ENCODE results near the gene ACSS2. TPM values are rescaled to one million over a fixed set of nuclear protein-coding genes. Genes with fewer than 3 reads are reported as not detected.

ACSS2 gene, protein sequence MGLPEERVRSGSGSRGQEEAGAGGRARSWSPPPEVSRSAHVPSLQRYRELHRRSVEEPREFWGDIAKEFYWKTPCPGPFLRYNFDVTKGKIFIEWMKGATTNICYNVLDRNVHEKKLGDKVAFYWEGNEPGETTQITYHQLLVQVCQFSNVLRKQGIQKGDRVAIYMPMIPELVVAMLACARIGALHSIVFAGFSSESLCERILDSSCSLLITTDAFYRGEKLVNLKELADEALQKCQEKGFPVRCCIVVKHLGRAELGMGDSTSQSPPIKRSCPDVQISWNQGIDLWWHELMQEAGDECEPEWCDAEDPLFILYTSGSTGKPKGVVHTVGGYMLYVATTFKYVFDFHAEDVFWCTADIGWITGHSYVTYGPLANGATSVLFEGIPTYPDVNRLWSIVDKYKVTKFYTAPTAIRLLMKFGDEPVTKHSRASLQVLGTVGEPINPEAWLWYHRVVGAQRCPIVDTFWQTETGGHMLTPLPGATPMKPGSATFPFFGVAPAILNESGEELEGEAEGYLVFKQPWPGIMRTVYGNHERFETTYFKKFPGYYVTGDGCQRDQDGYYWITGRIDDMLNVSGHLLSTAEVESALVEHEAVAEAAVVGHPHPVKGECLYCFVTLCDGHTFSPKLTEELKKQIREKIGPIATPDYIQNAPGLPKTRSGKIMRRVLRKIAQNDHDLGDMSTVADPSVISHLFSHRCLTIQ
- total RNA-seq (2021; ENCODE audit: unreplicated experiment) (25.4 TPM), Bru-seq, nascent RNA (percentile 58 among the genes with signal in this experiment), BruChase-seq, experiment 1, labeled RNA remaining after a 2-hour chase (percentile 77 among the genes with signal in this experiment), BruChase-seq, experiment 2, labeled RNA remaining after a 6-hour chase (percentile 64 among the genes with signal in this experiment)
- 36.0 TPM for polyA plus RNA-seq (2012; ENCODE audit: insufficient read length)
- long read RNA-seq, transcript ACSS2-202 (18 exons, 3,065 nt) = major isoform, 16 of 37 reads
- long read RNA-seq, partial matches to known transcripts = 9 of 37 reads
- long read RNA-seq, other reads (novel, unspliced or antisense) = 12 of 37 reads

DNA sequence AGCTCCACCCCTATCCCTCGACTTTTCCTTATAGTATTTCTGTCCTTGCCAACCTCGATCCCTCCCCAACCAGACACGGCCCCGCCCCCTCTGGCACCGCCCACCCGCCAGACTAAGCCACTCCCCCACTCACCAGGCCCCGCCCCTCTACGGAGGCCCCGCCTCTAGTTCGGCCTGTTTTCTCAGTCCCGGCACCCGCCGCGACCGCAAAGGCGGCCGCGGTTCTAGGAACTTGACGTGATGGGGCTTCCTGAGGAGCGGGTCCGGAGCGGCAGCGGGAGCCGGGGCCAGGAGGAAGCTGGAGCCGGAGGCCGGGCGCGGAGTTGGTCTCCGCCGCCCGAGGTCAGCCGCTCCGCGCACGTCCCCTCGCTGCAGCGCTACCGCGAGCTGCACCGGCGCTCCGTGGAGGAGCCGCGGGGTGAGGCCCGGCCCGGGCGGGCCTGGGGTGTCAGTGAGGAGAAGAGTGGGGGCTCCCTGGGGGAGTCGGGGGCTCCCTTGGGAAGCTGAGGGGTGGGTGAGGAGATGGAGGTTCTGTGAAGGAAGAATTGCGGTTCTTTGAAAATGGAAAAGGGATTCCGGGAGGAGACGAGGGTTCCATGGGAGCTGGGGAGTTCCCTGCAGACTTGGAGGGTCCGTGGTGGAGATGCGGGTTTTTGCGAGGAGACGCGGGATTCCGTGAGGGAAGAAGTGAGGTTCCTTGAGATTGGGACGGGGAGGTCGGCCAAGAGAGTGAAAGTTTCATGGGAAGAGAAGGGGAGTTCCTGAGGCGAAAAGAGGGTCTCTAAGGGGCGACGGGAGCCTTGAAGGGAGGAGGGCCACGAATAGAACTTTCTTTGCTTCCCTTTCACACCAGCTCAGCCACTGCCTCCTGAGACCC lies at the start of gene ACSS2:
Gene ACSS2 (plus strand): TSS at position 207 of the 877 bp plus-strand sequence. CDS start 34 bp downstream, at position 241.
- Histone ChIP-seq H3K9me3 (ENCODE audit: control insufficient read depth, insufficient read depth, low read depth, low read length) (no peaks in the 10 kb centered on the region), H3K4me1 (ENCODE audit: control insufficient read depth, insufficient read depth, low read length) (peaks cover 12% of the 10 kb centered on the region), H3K27ac (ENCODE audit: low read length) (peak within 1 kb of the TSS; percentile 67), H3K4me3 (ENCODE audit: low read depth in 2 of 2, low read length in 2 of 2) (peak within 1 kb of the TSS; percentile 71 to 91), H3K36me3 (ENCODE audit: control insufficient read depth, insufficient read depth, low read length) (no peaks in the 10 kb centered on the region), H3K27me3 (ENCODE audit: control insufficient read depth, insufficient read depth, low read length) (no peaks in the 10 kb centered on the region)
- in situ Hi-C loops (cut with HindIII; ENCODE audit: low pct_unique_long_range_greater_than_20kb, low sequenced_read_pairs) = no loop called here
- BruUV-seq (replicated peaks) = TSS peak; percentile 86
- ChIA-PET CTCF (interaction anchor here (0.5 to 0.6 kb wide), 4 partner anchors 146 to 286 kb away, joined by 4 to 16 read pairs (median 4); no protein-coding TSS in a partner anchor), POLR2A (interaction anchor here (0.5 to 0.7 kb wide), 2 partner anchors 28 to 168 kb away, joined by 3 to 6 read pairs; no protein-coding TSS in a partner anchor)
- no peak for DNase-seq (ENCODE audit: low read depth, low spot score)
- intact Hi-C loops (cut with micrococcal nuclease; ENCODE audit: unreplicated experiment) = loop anchor here (10.0 kb wide), 1 partner anchor 218 kb away; the partner anchor contains the start of gene TRPC4AP
- TF ChIP-seq, protein P1, sequence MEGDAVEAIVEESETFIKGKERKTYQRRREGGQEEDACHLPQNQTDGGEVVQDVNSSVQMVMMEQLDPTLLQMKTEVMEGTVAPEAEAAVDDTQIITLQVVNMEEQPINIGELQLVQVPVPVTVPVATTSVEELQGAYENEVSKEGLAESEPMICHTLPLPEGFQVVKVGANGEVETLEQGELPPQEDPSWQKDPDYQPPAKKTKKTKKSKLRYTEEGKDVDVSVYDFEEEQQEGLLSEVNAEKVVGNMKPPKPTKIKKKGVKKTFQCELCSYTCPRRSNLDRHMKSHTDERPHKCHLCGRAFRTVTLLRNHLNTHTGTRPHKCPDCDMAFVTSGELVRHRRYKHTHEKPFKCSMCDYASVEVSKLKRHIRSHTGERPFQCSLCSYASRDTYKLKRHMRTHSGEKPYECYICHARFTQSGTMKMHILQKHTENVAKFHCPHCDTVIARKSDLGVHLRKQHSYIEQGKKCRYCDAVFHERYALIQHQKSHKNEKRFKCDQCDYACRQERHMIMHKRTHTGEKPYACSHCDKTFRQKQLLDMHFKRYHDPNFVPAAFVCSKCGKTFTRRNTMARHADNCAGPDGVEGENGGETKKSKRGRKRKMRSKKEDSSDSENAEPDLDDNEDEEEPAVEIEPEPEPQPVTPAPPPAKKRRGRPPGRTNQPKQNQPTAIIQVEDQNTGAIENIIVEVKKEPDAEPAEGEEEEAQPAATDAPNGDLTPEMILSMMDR (IDR thresholded peaks at IDR 0.05) = no peak
- no peak for TF ChIP-seq TCF7L2 (IDR thresholded peaks at IDR 0.05; ENCODE audit: low read depth, low read length)
- TF ChIP-seq SIN3A (IDR thresholded peaks at IDR 0.05; ENCODE audit: borderline replicate concordance, insufficient read depth, low read depth, low read length) = 0 out of 2 replicates have a peak, but pooled peaks have one; percentile 38
- 0 out of 2 replicates have a peak, but pooled peaks have one; percentile 25 for TF ChIP-seq POLR2AphosphoS5 (IDR thresholded peaks at IDR 0.05; ENCODE audit: low read depth, low read length)
- peak; percentile 64 for ATAC-seq

DNA sequence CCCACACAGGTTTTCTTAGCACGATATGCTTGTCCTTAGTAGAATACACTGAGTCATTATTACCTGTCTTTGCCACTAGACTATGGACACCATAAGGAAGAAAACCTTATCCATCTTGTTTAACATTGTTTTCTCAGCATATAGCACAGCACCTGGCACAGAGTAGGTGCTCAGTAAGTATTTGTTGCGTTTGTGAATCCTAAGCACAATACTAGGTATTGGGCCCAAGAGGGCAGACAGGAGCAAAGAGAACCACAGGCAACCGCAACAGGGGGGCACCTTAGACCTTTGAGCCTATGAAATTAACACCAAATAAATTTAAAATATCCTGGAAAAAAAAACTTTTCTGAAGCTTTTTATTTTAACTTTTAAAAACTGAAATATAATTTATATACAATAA lies 47.2 kb upstream of the ACSS2 start:
- no peaks in the 10 kb centered on the region for H3K27me3 ChIP-seq (ENCODE audit: control insufficient read depth, insufficient read depth, low read length)
- BruUV-seq (replicated peaks) = no TSS peak
- H3K4me1 ChIP-seq (ENCODE audit: control insufficient read depth, insufficient read depth, low read length) = peaks cover 4% of the 10 kb centered on the region; the same call in 1 of the 2 replicates
- in situ Hi-C loops (cut with HindIII; ENCODE audit: low pct_unique_long_range_greater_than_20kb, low sequenced_read_pairs) = no loop called here
- ChIA-PET POLR2A (interaction anchor here (0.7 kb wide), 1 partner anchor 81 kb away, joined by 5 read pairs; no protein-coding TSS in a partner anchor), CTCF (interaction anchor here (0.6 kb wide), 1 partner anchor 357 kb away, joined by 6 read pairs; no protein-coding TSS in a partner anchor)
- no peaks in the 10 kb centered on the region for H3K9me3 ChIP-seq (ENCODE audit: control insufficient read depth, insufficient read depth, low read depth, low read length)
- ATAC-seq = no peak
- DNase-seq (ENCODE audit: low read depth, low spot score) = no peak
- H3K27ac ChIP-seq (ENCODE audit: low read length) = no peak overlapping the region
- no peak for TF ChIP-seq POLR2AphosphoS5 (IDR thresholded peaks at IDR 0.05; ENCODE audit: low read depth, low read length)
- no peak for TF ChIP-seq SIN3A (IDR thresholded peaks at IDR 0.05; ENCODE audit: borderline replicate concordance, insufficient read depth, low read depth, low read length)
- no peak for TF ChIP-seq TCF7L2 (IDR thresholded peaks at IDR 0.05; ENCODE audit: low read depth, low read length)
- TF ChIP-seq, protein P2, sequence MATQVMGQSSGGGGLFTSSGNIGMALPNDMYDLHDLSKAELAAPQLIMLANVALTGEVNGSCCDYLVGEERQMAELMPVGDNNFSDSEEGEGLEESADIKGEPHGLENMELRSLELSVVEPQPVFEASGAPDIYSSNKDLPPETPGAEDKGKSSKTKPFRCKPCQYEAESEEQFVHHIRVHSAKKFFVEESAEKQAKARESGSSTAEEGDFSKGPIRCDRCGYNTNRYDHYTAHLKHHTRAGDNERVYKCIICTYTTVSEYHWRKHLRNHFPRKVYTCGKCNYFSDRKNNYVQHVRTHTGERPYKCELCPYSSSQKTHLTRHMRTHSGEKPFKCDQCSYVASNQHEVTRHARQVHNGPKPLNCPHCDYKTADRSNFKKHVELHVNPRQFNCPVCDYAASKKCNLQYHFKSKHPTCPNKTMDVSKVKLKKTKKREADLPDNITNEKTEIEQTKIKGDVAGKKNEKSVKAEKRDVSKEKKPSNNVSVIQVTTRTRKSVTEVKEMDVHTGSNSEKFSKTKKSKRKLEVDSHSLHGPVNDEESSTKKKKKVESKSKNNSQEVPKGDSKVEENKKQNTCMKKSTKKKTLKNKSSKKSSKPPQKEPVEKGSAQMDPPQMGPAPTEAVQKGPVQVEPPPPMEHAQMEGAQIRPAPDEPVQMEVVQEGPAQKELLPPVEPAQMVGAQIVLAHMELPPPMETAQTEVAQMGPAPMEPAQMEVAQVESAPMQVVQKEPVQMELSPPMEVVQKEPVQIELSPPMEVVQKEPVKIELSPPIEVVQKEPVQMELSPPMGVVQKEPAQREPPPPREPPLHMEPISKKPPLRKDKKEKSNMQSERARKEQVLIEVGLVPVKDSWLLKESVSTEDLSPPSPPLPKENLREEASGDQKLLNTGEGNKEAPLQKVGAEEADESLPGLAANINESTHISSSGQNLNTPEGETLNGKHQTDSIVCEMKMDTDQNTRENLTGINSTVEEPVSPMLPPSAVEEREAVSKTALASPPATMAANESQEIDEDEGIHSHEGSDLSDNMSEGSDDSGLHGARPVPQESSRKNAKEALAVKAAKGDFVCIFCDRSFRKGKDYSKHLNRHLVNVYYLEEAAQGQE (IDR thresholded peaks at IDR 0.05; ENCODE audit: insufficient read depth in 1 of 2, low read depth in 2 of 2, low read length in 1 of 2) = no peak
- TF ChIP-seq, protein P1 (IDR thresholded peaks at IDR 0.05) = no peak; the same call in 1 of the 2 replicates
- H3K4me3 ChIP-seq (ENCODE audit: low read depth in 2 of 2, low read length in 2 of 2) = no peak overlapping the region
- intact Hi-C loops (cut with micrococcal nuclease; ENCODE audit: unreplicated experiment) = no loop called here
- H3K36me3 ChIP-seq (ENCODE audit: control insufficient read depth, insufficient read depth, low read length) = no peaks in the 10 kb centered on the region; the same call in 1 of the 2 replicates
